HG03342 (cell line): ENCODE results near the gene UTP11.
"Not testable (repeated sequence)": the region's sequence is repeated elsewhere in the genome, so short reads cannot be mapped to it uniquely, and the experiment has no call there.

Source experiments
- ATAC-seq: cut with Tn5 transposase; IDR thresholded peaks from one replicate; pipeline ENCODE4 v1.9.1; 2021; ENCODE audit warnings: mild to moderate bottlenecking, moderate library complexity; ENCODE audit not compliant: unreplicated experiment

The UTP11 gene

GRCh38 chr1:38012363-38013226 lies at the start of gene UTP11:
Gene UTP11, plus strand, starts transcription at chr1:38012734. Its CDS starts 69 bp downstream, at chr1:38012803.
- ATAC-seq = peak; percentile 92

GRCh38 chr1:37964106-37964505 lies 48.4 kb upstream of the UTP11 start:
- ATAC-seq = not testable (repeated sequence)

GRCh38 chr1:37965301-37965700 lies 47.2 kb upstream of the UTP11 start:
- no peak for ATAC-seq

- ATAC-seq = not testable (repeated sequence)
Measured at GRCh38 chr1:37973684-37974083, 38.9 kb upstream of the UTP11 start.

GRCh38 chr1:37974567-37974966 lies 38.0 kb upstream of the UTP11 start:
- ATAC-seq = no peak

- not testable (repeated sequence) for ATAC-seq
Measured at GRCh38 chr1:37975083-37975482, 37.5 kb upstream of the UTP11 start.

GRCh38 chr1:37978541-37978940 lies 34.0 kb upstream of the UTP11 start:
- no peak for ATAC-seq

- ATAC-seq = no peak
Measured at GRCh38 chr1:37983546-37983945, 29.0 kb upstream of the UTP11 start.

- no peak for ATAC-seq
Measured at GRCh38 chr1:37987679-37988078, 24.9 kb upstream of the UTP11 start.

- peak; percentile 22 for ATAC-seq
Measured at GRCh38 chr1:37989361-37989930, 23.1 kb upstream of the UTP11 start.

GRCh38 chr1:37994886-37995566 lies 17.5 kb upstream of the UTP11 start:
- no peak for ATAC-seq

GRCh38 chr1:37995751-37996345 lies 16.7 kb upstream of the UTP11 start:
- ATAC-seq = no peak

- no peak for ATAC-seq
Measured at GRCh38 chr1:37997256-37998088, 15.1 kb upstream of the UTP11 start.

- ATAC-seq = no peak
Measured at GRCh38 chr1:37998089-37998808, 14.3 kb upstream of the UTP11 start.

GRCh38 chr1:37998913-37999429 lies 13.6 kb upstream of the UTP11 start:
- ATAC-seq = no peak

GRCh38 chr1:37999430-38000232 lies 12.9 kb upstream of the UTP11 start:
- no peak for ATAC-seq

GRCh38 chr1:38000233-38000528 lies 12.4 kb upstream of the UTP11 start:
- no peak for ATAC-seq

GRCh38 chr1:38000529-38001455 lies 11.7 kb upstream of the UTP11 start:
- no peak for ATAC-seq
